SK-N-MC (cell line): Measurements from ENCODE around the gene UCHL5.
"Not testable (repeated sequence)": the region's sequence is repeated elsewhere in the genome, so short reads cannot be mapped to it uniquely, and the experiment has no call there.

Experiments used
- EZH2 ChIP-seq: fragments of 200-600 bp; sonication (generic); IDR thresholded peaks from one replicate; pipeline ENCODE4 v1.6.1; 2017; ENCODE audit warnings: antibody characterized with exemption
- FOXP2 ChIP-seq: optimal IDR thresholded peaks from 2 replicates; pipeline ENCODE3; 2011; ENCODE audit warnings: mild to moderate bottlenecking, moderate library complexity; ENCODE audit not compliant: insufficient read depth; ENCODE audit errors: extremely low read length, control extremely low read depth
- POLR2AphosphoS5 ChIP-seq: IDR thresholded peaks from 2 replicates; pipeline ENCODE4 v1.6.1; 2012; ENCODE audit warnings: mild to moderate bottlenecking, low read depth, low read length, borderline replicate concordance

DNA sequence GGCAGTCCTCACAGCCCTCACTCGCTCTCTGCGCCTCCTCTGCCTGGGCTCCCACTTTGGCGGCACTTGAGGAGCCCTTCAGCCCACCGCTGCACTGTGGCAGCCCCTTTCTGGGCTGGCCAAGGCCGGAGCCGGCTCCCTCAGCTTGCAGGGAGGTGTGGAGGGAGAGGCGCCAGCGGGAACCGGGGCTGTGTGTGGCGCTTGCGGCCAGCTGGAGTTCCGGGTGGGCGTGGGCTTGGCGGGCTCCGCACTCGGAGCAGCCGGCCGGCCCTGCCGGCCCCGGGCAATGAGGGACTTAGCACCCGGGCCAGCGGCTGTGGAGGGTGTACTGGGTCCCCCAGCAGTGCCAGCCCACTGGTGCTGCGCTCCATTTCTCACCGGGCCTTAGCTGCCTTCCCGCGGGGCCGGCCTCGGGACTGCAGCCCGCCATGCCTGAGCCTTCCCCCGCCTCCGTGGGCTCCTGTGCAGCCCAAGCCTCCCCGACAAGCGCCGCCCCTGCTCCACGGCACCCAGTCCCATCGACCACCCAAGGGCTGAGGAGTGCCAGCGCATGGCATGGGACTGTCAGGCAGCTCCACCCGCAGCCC lies 72.3 kb downstream of the UCHL5 start:
- not testable (repeated sequence) for TF ChIP-seq EZH2, POLR2AphosphoS5, FOXP2
